Measurements from ENCODE around the gene NRG2.

The NRG2 gene

GRCh38 chr5:139900546-139901250, 142.4 kb downstream of the NRG2 start:
- no peak for DNase-seq

GRCh38 chr5:139898981-139899380, 144.1 kb downstream of the NRG2 start:
- DNase-seq, result no peak

- DNase-seq, result no peak
Measured at GRCh38 chr5:139897982-139898381, 145.1 kb downstream of the NRG2 start.

GRCh38 chr5:139897342-139897741, 145.8 kb downstream of the NRG2 start:
- no peak for DNase-seq

- DNase-seq, result no peak
Measured at GRCh38 chr5:139896718-139897117, 146.4 kb downstream of the NRG2 start.

GRCh38 chr5:139895647-139896046, 147.5 kb downstream of the NRG2 start:
- no peak for DNase-seq

- no peak for DNase-seq
Measured at GRCh38 chr5:139895046-139895445, 148.1 kb downstream of the NRG2 start.

- no peak for DNase-seq
Measured at GRCh38 chr5:139893873-139894272, 149.2 kb downstream of the NRG2 start.

- DNase-seq, result no peak
Measured at GRCh38 chr5:139889410-139889809, 153.7 kb downstream of the NRG2 start.

- no peak for DNase-seq
Measured at GRCh38 chr5:139888370-139888769, 154.7 kb downstream of the NRG2 start.

- no peak for DNase-seq
Measured at GRCh38 chr5:139886213-139886612, 156.9 kb downstream of the NRG2 start.

- DNase-seq, result no peak
Measured at GRCh38 chr5:139885857-139886208, 157.3 kb downstream of the NRG2 start.

GRCh38 chr5:139885172-139885856, 157.8 kb downstream of the NRG2 start:
- no peak for DNase-seq

GRCh38 chr5:139884734-139885133, 158.4 kb downstream of the NRG2 start:
- DNase-seq, result no peak

- no peak for DNase-seq
Measured at GRCh38 chr5:139884144-139884543, 159.0 kb downstream of the NRG2 start.

- no peak for DNase-seq
Measured at GRCh38 chr5:139882961-139883539, 160.0 kb downstream of the NRG2 start.

- DNase-seq, result no peak
Measured at GRCh38 chr5:139882316-139882715, 160.8 kb downstream of the NRG2 start.

GRCh38 chr5:139881143-139881733, 161.9 kb downstream of the NRG2 start:
- DNase-seq, result no peak

- DNase-seq, result no peak
Measured at GRCh38 chr5:139880416-139881142, 162.5 kb downstream of the NRG2 start.

GRCh38 chr5:139878093-139878492, 165.0 kb downstream of the NRG2 start:
- DNase-seq, result no peak

- DNase-seq, result no peak
Measured at GRCh38 chr5:139877129-139877597, 165.9 kb downstream of the NRG2 start.

- no peak for DNase-seq
Measured at GRCh38 chr5:139875957-139876356, 167.1 kb downstream of the NRG2 start.
